Measurements from ENCODE around the gene RSU1.

The RSU1 gene

GRCh38 chr10:16822027-16822426 lies 4.8 kb upstream of the RSU1 start:
- DNase-seq (ENCODE audit: low read depth) = no peak

- no peak for DNase-seq (ENCODE audit: low read depth)
Observed at GRCh38 chr10:16820421-16820820, 3.2 kb upstream of the RSU1 start.

GRCh38 chr10:16820018-16820417 lies 2.8 kb upstream of the RSU1 start:
- no peak for DNase-seq (ENCODE audit: low read depth)

DNA sequence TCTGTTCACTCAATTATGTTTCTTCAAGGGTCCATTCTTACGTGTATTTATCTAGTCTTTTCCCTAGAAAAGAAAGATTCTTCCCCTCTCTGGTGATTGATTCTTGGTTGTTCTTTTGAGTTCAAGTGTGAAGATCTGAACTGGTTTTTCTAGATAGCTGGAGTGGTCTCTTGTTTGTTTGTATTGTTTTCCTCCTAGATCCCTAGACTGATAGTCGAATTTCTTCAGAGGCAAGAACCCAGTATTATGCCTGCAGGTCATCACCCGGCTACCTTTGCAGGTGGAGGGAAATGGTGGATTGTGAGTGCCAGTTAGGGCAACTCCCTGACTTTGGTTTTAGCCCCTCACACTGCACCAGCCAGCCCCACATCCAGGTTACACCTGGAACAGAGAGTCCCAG lies 2.2 kb upstream of the RSU1 start:
- no peak for DNase-seq (ENCODE audit: low read depth)

DNA sequence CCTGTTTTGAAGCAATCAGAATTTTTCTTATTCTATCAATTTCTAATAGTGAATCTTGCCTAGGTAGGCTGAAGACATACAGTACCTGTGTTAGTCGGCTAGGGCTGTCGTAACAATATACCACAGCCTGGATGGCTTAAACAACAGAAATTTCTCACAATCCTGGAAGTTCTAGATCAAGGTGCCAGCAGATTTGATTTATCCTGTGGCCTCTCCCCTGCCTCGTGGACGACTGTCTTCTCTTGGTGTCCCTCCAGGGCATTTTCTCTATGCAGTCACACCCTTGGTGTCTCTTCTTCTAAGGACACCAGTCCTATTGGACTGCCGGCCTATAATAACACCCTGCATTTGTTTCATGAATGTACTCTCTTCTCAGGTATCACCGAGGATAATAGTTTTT lies 1.8 kb upstream of the RSU1 start:
- DNase-seq (ENCODE audit: low read depth) = no peak

DNA sequence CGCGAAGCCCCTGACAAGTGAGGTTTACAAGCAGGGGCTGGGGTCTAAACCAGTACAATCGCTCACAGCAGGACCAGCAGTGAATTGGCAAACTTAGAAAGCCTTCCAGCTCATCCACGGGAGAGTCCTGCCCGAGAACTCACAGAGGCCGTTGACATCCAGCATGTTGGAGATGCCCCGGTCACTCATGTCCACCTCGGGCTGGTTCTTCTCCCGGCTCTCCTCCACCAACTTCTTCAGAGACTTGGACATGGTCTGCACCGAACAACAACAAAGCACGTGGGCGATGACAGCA lies 447 bp downstream of the RSU1 start:
- DNase-seq (ENCODE audit: low read depth) = no peak

- DNase-seq (ENCODE audit: low read depth) = no peak
Observed at GRCh38 chr10:16816171-16816570, 1.1 kb downstream of the RSU1 start.

DNA sequence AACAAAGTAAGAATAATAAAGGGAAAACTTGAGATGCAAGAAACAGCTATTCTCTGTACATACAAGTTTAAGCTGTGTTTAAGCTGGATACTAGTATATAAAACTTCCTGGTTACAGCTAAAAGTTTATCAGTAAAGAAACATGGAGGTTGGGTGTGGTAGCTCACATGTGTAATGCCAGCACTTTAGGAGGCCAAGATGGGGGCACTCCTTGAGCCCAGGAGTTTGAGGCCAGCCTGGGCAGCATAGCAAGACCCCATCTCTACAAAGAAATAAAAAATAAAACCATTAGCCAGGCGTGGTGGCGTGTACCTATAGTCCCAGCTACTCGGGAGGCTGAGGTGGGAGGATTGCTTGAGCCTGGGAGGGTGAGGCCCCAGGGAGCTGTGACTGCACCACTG lies 3.2 kb downstream of the RSU1 start:
- no peak for DNase-seq (ENCODE audit: low read depth)

GRCh38 chr10:16812676-16813075 lies 4.5 kb downstream of the RSU1 start:
- no peak for DNase-seq (ENCODE audit: low read depth)

- no peak for DNase-seq (ENCODE audit: low read depth)
Observed at GRCh38 chr10:16811765-16812164, 5.5 kb downstream of the RSU1 start.

GRCh38 chr10:16811292-16811691 lies 5.9 kb downstream of the RSU1 start:
- DNase-seq (ENCODE audit: low read depth) = no peak

- no peak for DNase-seq (ENCODE audit: low read depth)
Observed at GRCh38 chr10:16809074-16809718, 8.0 kb downstream of the RSU1 start.

GRCh38 chr10:16804123-16804522 lies 13.1 kb downstream of the RSU1 start:
- DNase-seq (ENCODE audit: low read depth) = no peak

DNA sequence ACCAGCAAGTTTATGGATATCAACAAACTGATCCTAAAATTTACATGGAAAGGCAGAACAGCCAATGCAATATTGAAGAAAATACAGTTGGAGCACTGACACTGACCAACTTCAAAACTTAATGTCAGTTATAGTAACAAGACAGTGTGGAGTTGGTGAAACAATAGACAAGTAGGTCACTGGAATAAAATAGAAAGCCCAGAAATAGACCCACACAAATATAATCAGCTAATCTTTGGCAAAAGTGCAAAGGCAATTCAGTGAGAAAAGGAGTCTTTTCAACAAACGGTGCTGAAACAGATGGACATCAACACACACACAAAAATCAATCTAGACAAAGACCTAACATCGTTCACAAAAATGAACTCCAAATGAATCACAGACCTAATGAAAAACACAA lies 13.8 kb downstream of the RSU1 start:
- no peak for DNase-seq (ENCODE audit: low read depth)

- DNase-seq (ENCODE audit: low read depth) = no peak
Observed at GRCh38 chr10:16799621-16800020, 17.6 kb downstream of the RSU1 start.

DNA sequence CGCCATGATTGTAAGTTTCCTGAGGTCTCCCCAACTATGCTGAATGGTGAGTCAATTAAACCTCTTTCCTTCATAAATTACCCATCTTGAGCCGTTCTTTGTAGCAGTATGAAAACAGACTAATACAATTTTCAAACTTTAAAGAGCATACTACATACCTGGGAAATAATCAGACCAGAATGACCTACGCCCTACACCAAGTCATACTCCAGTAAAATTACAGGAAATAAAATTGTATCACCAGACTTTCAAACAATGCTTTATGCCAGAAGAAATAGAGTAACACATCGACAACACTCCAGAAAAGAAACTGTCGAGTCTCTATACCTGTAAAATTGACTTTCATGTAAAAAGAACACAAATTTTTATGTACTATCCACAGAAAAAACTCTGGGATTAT lies 18.7 kb downstream of the RSU1 start:
- DNase-seq (ENCODE audit: low read depth) = no peak

DNA sequence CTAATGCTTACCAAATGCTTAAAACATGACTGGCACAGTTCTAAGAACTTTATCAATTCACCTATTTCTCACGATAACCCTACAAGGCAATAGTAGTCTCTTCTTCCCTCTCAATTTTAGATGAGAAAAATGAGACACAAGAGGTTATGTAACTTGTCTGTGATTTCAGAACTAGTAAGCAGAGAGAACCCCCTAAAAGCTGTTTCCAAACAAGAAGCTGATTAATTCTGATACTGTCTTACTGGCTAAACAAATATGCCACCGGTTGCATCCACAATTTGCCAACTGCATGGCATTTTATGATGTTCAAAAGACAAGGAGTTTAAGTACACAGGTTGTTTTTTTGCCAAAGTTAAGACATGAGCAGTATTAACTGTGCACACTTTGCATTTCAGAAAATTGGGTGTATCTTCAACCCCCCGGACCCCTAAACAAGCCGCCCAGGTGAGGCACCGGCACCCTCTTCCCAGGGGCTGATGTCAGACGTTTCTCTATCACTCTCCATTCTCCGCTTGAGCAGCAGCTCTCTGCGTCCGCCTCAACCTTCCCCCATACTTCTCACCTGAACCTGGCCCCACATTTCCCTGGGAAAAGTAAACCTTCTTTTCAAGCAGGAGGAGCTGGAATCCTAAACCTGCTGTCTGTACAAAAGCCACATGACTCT lies 21.7 kb downstream of the RSU1 start:
- no peak for DNase-seq (ENCODE audit: low read depth)

DNA sequence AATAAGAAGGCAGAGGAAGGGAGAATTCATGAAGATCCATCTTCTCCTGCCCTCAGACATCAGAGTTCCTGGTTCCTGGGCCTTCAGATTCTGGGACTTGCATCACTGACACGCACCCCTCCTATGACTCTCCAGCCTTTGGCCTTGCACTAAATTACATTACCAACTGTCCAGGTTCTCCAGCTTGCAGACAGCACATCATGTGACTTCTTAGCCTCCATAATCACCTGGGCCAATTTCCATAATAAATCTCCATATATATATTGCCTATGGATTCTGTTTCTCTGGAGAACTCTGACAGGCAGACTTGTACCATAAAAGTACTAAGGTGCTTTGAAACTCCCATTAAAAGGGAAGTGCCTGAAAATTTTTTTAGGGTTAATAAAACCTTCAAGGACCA lies 23.2 kb downstream of the RSU1 start:
- no peak for DNase-seq (ENCODE audit: low read depth)

GRCh38 chr10:16792675-16793074 lies 24.5 kb downstream of the RSU1 start:
- DNase-seq (ENCODE audit: low read depth) = peak; percentile 45

- no peak for DNase-seq (ENCODE audit: low read depth)
Observed at GRCh38 chr10:16789765-16790164, 27.5 kb downstream of the RSU1 start.

DNA sequence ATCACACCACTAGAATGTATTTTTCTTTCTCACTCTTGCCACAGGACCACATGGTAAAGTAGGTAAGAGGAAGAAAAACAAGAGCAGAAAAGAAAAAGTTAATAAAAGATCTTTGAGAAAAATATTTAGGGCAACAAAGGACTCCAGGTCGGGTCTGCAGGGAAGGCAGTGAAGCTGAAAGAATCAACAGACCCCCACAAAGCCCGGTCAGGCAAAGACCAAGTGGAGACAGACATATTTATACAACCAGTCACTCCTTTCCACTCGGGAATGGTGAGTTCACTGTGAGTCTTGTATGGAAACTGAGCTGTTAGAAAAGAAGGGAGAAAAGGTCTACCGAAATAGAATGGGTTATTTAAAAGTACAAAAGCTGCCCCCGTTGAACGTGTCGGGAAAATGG lies 28.0 kb downstream of the RSU1 start:
- no peak for DNase-seq (ENCODE audit: low read depth)

DNA sequence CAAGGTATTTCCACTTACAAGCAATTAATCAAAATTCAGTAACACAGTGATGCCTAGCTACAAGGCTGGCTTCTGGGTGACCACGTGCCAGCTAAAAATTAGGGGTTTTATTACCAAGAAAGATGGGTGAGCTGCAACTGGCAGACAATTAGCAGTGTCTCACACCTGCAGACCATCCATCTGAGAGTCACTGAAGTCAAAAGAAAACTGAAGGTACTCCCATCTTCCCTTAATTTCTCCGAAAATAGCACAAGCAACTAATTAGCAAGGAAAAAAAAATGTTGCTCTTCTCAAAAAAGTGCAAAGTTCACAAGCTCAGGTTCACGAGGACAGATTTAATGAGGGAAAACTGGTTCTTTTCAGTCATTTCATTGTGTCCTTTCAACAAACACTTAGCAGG lies 28.4 kb downstream of the RSU1 start:
- DNase-seq (ENCODE audit: low read depth) = no peak

DNA sequence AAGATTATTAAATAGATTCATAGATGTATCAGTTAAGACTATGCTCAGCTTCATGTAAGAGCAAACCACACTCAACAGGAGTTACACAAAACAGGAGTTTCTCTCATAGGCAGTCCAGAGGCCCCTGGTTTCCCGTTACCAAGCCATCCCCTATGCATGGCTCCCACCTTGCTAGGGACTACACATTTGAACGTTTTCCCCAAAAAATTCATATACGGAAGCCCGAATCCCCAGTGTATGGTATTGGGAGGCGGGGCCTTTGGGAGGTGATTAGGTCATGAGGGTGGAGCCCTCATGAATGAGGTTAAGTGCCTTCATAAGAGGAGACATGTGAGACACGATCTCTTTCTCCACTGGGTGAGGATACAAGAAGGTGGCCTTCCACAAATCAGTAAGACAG lies 29.1 kb downstream of the RSU1 start:
- DNase-seq (ENCODE audit: low read depth) = no peak

GRCh38 chr10:16787361-16787791 lies 29.8 kb downstream of the RSU1 start:
- no peak for DNase-seq (ENCODE audit: low read depth)

Measured in stromal cell of bone marrow (primary cell).